Erythroblast (primary cell): ENCODE data around the gene MAP1B.

ENCODE experiments used
- GATA1 ChIP-seq: IDR thresholded peaks from 2 replicates; pipeline ENCODE4 v1.6.1; 2011; ENCODE audit warnings: low read depth, mild to moderate bottlenecking, control low read depth, low read length, moderate library complexity
- POLR2A ChIP-seq: IDR thresholded peaks from 2 replicates; pipeline ENCODE4 v1.6.1; 2011; ENCODE audit warnings: mild to moderate bottlenecking, low read length

- TF ChIP-seq POLR2A (no peak), GATA1 (no peak)
Observed at GRCh38 chr5:72153551-72153950, 46.3 kb downstream of the MAP1B start.
